ENCODE results near the gene ZMIZ2. TPM values are rescaled to one million over a fixed set of nuclear protein-coding genes. Genes with fewer than 3 reads are reported as not detected.

Gene ZMIZ2
- total RNA-seq, 1 donor from 2014 or later = 53.0 TPM

- no peaks in the 10 kb centered on the region for H3K27me3 ChIP-seq (ENCODE audit: control insufficient read depth, insufficient read depth, low read length)
- peak; percentile 93 for DNase-seq (ENCODE audit: low read depth)
- no peak for TF ChIP-seq CTCF (IDR thresholded peaks at IDR 0.05; ENCODE audit: insufficient read depth, low read length, poor library complexity, severe bottlenecking)
- no peak overlapping the region for H3K4me3 ChIP-seq (ENCODE audit: low read depth, low read length)
- no peaks in the 10 kb centered on the region for H3K36me3 ChIP-seq (ENCODE audit: control insufficient read depth, insufficient read depth, low read length)
These were observed 13.1 kb upstream of the ZMIZ2 start for GRCh38 chr7:44735403-44736165.

- H3K27me3 ChIP-seq (ENCODE audit: control insufficient read depth, insufficient read depth, low read length) = no peaks in the 10 kb centered on the region
- no peak for DNase-seq (ENCODE audit: low read depth)
- no peak overlapping the region for H3K4me3 ChIP-seq (ENCODE audit: low read depth, low read length)
- no peaks in the 10 kb centered on the region for H3K36me3 ChIP-seq (ENCODE audit: control insufficient read depth, insufficient read depth, low read length)
- TF ChIP-seq CTCF (IDR thresholded peaks at IDR 0.05; ENCODE audit: insufficient read depth, low read length, poor library complexity, severe bottlenecking) = no peak
These were observed 11.8 kb upstream of the ZMIZ2 start for GRCh38 chr7:44736896-44737295.

GRCh38 chr7:44738051-44738723 lies 10.5 kb upstream of the ZMIZ2 start:
- no peak for DNase-seq (ENCODE audit: low read depth)
- TF ChIP-seq CTCF (IDR thresholded peaks at IDR 0.05; ENCODE audit: insufficient read depth, low read length, poor library complexity, severe bottlenecking) = no peak
- no peaks in the 10 kb centered on the region for H3K36me3 ChIP-seq (ENCODE audit: control insufficient read depth, insufficient read depth, low read length)
- H3K27me3 ChIP-seq (ENCODE audit: control insufficient read depth, insufficient read depth, low read length) = no peaks in the 10 kb centered on the region
- H3K4me3 ChIP-seq (ENCODE audit: low read depth, low read length) = no peak overlapping the region

GRCh38 chr7:44738876-44739665 lies 9.6 kb upstream of the ZMIZ2 start:
- no peak for TF ChIP-seq CTCF (IDR thresholded peaks at IDR 0.05; ENCODE audit: insufficient read depth, low read length, poor library complexity, severe bottlenecking)
- Histone ChIP-seq H3K27me3 (ENCODE audit: control insufficient read depth, insufficient read depth, low read length) (no peaks in the 10 kb centered on the region), H3K36me3 (ENCODE audit: control insufficient read depth, insufficient read depth, low read length) (no peaks in the 10 kb centered on the region), H3K4me3 (ENCODE audit: low read depth, low read length) (no peak overlapping the region)
- DNase-seq (ENCODE audit: low read depth) = no peak

- no peak for TF ChIP-seq CTCF (IDR thresholded peaks at IDR 0.05; ENCODE audit: insufficient read depth, low read length, poor library complexity, severe bottlenecking)
- no peak for DNase-seq (ENCODE audit: low read depth)
- H3K4me3 ChIP-seq (ENCODE audit: low read depth, low read length) = no peak overlapping the region
- H3K27me3 ChIP-seq (ENCODE audit: control insufficient read depth, insufficient read depth, low read length) = no peaks in the 10 kb centered on the region
- no peaks in the 10 kb centered on the region for H3K36me3 ChIP-seq (ENCODE audit: control insufficient read depth, insufficient read depth, low read length)
These were observed 8.6 kb upstream of the ZMIZ2 start for GRCh38 chr7:44740055-44740454.
